K562 (cell line): ENCODE data around the gene PIK3CB. TPM values are rescaled to one million over a fixed set of nuclear protein-coding genes. Genes with fewer than 3 reads are reported as not detected.

ENCODE experiments used
- ATAC-seq: fragments of 200-7000 bp; cut with Tn5 transposase; 3 replicates; pipeline ENCODE4 v1.9.1; 2020; ENCODE audit warnings: moderate library complexity
- BruUV-seq: library from RNA; stranded (reverse); fragments of 400-500 nt; replicated peaks from 2 replicates; lab custom pipeline; 2021; lab: Mats Ljungman, UMichigan
- CTCF ChIA-PET: fragments of 300-600 bp; formaldehyde crosslinking; extraction: SDS; loops from one replicate; lab custom pipeline; 2021; ENCODE audit warnings: low intra/inter-chr PET ratio; lab: Yijun Ruan, JAX
- POLR2A ChIA-PET: fragments of 300-600, 350-650 bp; sonication (Branson Sonifier 250); formaldehyde crosslinking; extraction: SDS; loops from one replicate; lab custom pipeline; 2021; ENCODE audit warnings: antibody characterized with exemption, inconsistent platforms; lab: Yijun Ruan, JAX
- DNase-seq, 4 experiments: peaks; one replicate each; pipeline versions ENCODE4 v3.0.0 to v3.0.0-alpha.2; 2011 to 2018; ENCODE audit warnings: low spot score in 3 of 4, mixed read lengths in 3 of 4; ENCODE audit errors: extremely low read depth in 1 of 4
- FAIRE-seq: peaks from 2 replicates; lab custom pipeline; 2011; peaks lifted over from hg19 to GRCh38; lab: Jason Lieb, UNC
- H2AFZ ChIP-seq: 2 replicates; pipeline ENCODE4 v1.6.0; 2011; ENCODE audit warnings: low read depth, low read length, control low read depth, inconsistent platforms
- H3K27ac ChIP-seq: fragments of 200-600 bp; 3 replicates; pipeline ENCODE4 v1.8.0; 2011; ENCODE audit warnings: low read depth, mild to moderate bottlenecking, control low read depth, inconsistent platforms, low read length, moderate library complexity, mixed read lengths; ENCODE audit errors: extremely low read depth
- H3K27me3 ChIP-seq, 2 experiments: fragments of 300-600 bp in 1 of 2; 2 replicates in 1 of 2; 3 replicates in 1 of 2; pipeline versions ENCODE4 v1.6.0 to v1.8.0; 2011; ENCODE audit warnings: inconsistent platforms in 2 of 2, low read length in 2 of 2, mild to moderate bottlenecking in 1 of 2, mixed read lengths in 1 of 2, moderate library complexity in 1 of 2; ENCODE audit not compliant: control insufficient read depth in 2 of 2, insufficient read depth in 2 of 2
- H3K36me3 ChIP-seq: fragments of 300-600 bp; 3 replicates; pipeline ENCODE4 v1.8.0; 2011; ENCODE audit warnings: mild to moderate bottlenecking, low read length, inconsistent platforms; ENCODE audit not compliant: control insufficient read depth, insufficient read depth
- H3K4me1 ChIP-seq, 2 experiments: fragments of 200-600 bp in 1 of 2; replicated peaks in 1 of 2; 2 replicates in 1 of 2; 3 replicates in 1 of 2; pipeline versions ENCODE4 v1.5.1 to v1.8.0; 2011; ENCODE audit warnings: inconsistent platforms in 2 of 2, low read length in 2 of 2, mild to moderate bottlenecking in 1 of 2, mixed read lengths in 1 of 2, moderate library complexity in 1 of 2; ENCODE audit not compliant: control insufficient read depth in 2 of 2, insufficient read depth in 2 of 2
- H3K4me2 ChIP-seq: 2 replicates; pipeline ENCODE4 v1.6.1; 2011; ENCODE audit warnings: low read length, control low read depth, inconsistent platforms, mixed read lengths; ENCODE audit not compliant: insufficient read depth
- H3K4me3 ChIP-seq: fragments of 200-600 bp; sonication (generic), shearing (Covaris generic); 2 replicates; pipeline ENCODE4 v1.5.1; 2016; ENCODE audit warnings: control low read depth, inconsistent platforms
- H3K79me2 ChIP-seq: fragments of 200-600 bp; 3 replicates; pipeline ENCODE4 v1.8.0; 2011; ENCODE audit warnings: low read length, inconsistent platforms; ENCODE audit not compliant: control insufficient read depth, insufficient read depth
- H3K9ac ChIP-seq, 2 experiments: 2 replicates each; pipeline versions ENCODE4 v1.6.0 to v1.6.1; 2011; ENCODE audit warnings: low read depth in 2 of 2, low read length in 2 of 2, control low read depth in 1 of 2, inconsistent platforms in 1 of 2, mild to moderate bottlenecking in 1 of 2, mixed read lengths in 1 of 2; ENCODE audit not compliant: insufficient read depth in 1 of 2
- H3K9me1 ChIP-seq: one replicate; pipeline ENCODE4 v1.6.0; 2011; ENCODE audit warnings: inconsistent platforms, mild to moderate bottlenecking, low read length, moderate library complexity; ENCODE audit not compliant: control insufficient read depth, insufficient read depth
- H3K9me3 ChIP-seq: replicated peaks from 2 replicates; pipeline ENCODE4 v1.5.1; 2011; ENCODE audit warnings: low read depth, low read length, inconsistent platforms; ENCODE audit not compliant: control insufficient read depth, insufficient read depth
- H4K20me1 ChIP-seq: replicated peaks from 2 replicates; pipeline ENCODE4 v1.6.1; 2011; ENCODE audit warnings: low read length, inconsistent platforms, mixed read lengths; ENCODE audit not compliant: control insufficient read depth, insufficient read depth
- ARID3A ChIP-seq: IDR thresholded peaks from 2 replicates; pipeline ENCODE4 v1.6.1; 2012; ENCODE audit warnings: low read depth, low read length, improper control_type of control experiment, borderline replicate concordance
- ARNT ChIP-seq, 2 experiments: fragments of 450-650 bp; IDR thresholded peaks; 2 replicates each; pipeline ENCODE4 v1.6.1; 2016; ENCODE audit warnings: mild to moderate bottlenecking in 1 of 2
- CREB3 ChIP-seq: fragments of 450-650 bp; conservative IDR thresholded peaks from 2 replicates; pipeline ENCODE4 v1.6.1; 2016; ENCODE audit warnings: missing genetic modification characterization, low read depth, mild to moderate bottlenecking, missing compliant biosample characterization, moderate library complexity
- NFRKB ChIP-seq: fragments of 450-650 bp; IDR thresholded peaks from 2 replicates; pipeline ENCODE4 v1.6.1; 2016; ENCODE audit warnings: low read depth
- NR2C1 ChIP-seq, 2 experiments: fragments of 450-650 bp; IDR thresholded peaks; 2 replicates each; pipeline ENCODE4 v1.6.1; 2017; ENCODE audit warnings: mild to moderate bottlenecking in 2 of 2, antibody characterized with exemption in 1 of 2, inconsistent platforms in 1 of 2, missing compliant biosample characterization in 1 of 2, missing genetic modification characterization in 1 of 2
- NR2C2 ChIP-seq, 2 experiments: fragments of 200-800 bp in 1 of 2; sonication (Bioruptor generic) in 1 of 2; sonication (generic) in 1 of 2; formaldehyde crosslinking in 1 of 2; IDR thresholded peaks; 2 replicates each; pipeline versions ENCODE4 v1.6.1 to v1.8.0; 2016 to 2022; ENCODE audit warnings: mild to moderate bottlenecking in 1 of 2, missing compliant biosample characterization in 1 of 2, missing genetic modification characterization in 1 of 2, missing genetic modification reagents in 1 of 2
- ZBTB40 ChIP-seq, 2 experiments: fragments of 450-650 bp in 1 of 2; sonication (generic) in 1 of 2; formaldehyde crosslinking in 1 of 2; IDR thresholded peaks; 2 replicates each; pipeline versions ENCODE4 v1.7.1 to v1.9.0; 2016 to 2022; ENCODE audit warnings: inconsistent platforms in 1 of 2, mild to moderate bottlenecking in 1 of 2, missing genetic modification reagents in 1 of 2
- ZNF12 ChIP-seq: sonication (generic); formaldehyde crosslinking; IDR thresholded peaks from 2 replicates; pipeline ENCODE4 v1.4.0; 2020; ENCODE audit warnings: mild to moderate bottlenecking, missing genetic modification reagents
- WGBS: fragments of 100-300 bp; shearing (Covaris generic); methylation state at CpG from one replicate; pipeline ENCODE4 v1.1.6; 2016; ENCODE audit warnings: low coverage, mixed read lengths; ENCODE audit not compliant: insufficient coverage; ENCODE audit errors: missing lambda C conversion rate; 5-methylcytosine and 5-hydroxymethylcytosine counted together
- in situ Hi-C: fragments of 300-500 bp; cut with MboI; formaldehyde crosslinking; loops from 4 replicates; pipeline ENCODE4 v1.15.0; 2018; ENCODE audit warnings: inconsistent platforms, mixed read lengths
- intact Hi-C: fragments of 100-400 bp; cut with micrococcal nuclease; formaldehyde crosslinking; loops from 2 replicates; pipeline ENCODE4 v1.14.2; 2022
- polyA plus RNA-seq, 8 experiments: library from polyadenylated mRNA; depleted of rRNA in 4 of 8; stranded (reverse) in 5 of 8; unstranded in 3 of 8; fragments of >200 nt; fragmentation: Nextera tagmentation in 2 of 8; fragmentation: Illumina TruSeq in 1 of 8; extraction: Ambion mirVana in 2 of 8; extraction: Trizol in 1 of 8; gene quantifications; 2 replicates each; pipeline versions ENCODE4 v1.2.1 to v1.2.3, GENCODE V29; 2011 to 2014; ENCODE audit warnings: inconsistent platforms in 1 of 8, missing spikeins in 1 of 8
- total RNA-seq, 7 experiments: library from RNA; depleted of rRNA in 6 of 7; stranded (reverse); fragments of >200 nt in 6 of 7; fragmentation: Illumina TruSeq in 2 of 7; extraction: Trizol in 2 of 7; gene quantifications; 2 replicates each; pipeline versions ENCODE4 v1.2.1 to v1.2.3, GENCODE V29; 2011 to 2021; ENCODE audit warnings: low replicate concordance in 1 of 7

PIK3CB gene
- total and polyA plus RNA-seq, 9 of the 15 experiments (the other 6 are each of a cell fraction or from before 2014, with no cell fraction given), result 15.3 to 62.6 (median 28.3) TPM

GRCh38 chr3:138835397-138835757, 649 bp upstream of the PIK3CB start:
- POLR2A ChIA-PET, result interaction anchor here (1.1 to 1.9 kb wide), 4 partner anchors 17 to 80 kb away, joined by 3 to 6 read pairs (median 4); no protein-coding TSS in a partner anchor
- in situ Hi-C loops (no loop called here), intact Hi-C loops (loop anchor here (2.0 to 10.0 kb wide), 3 partner anchors 27 to 241 kb away; partner anchors contain the start of gene CEP70)
- Histone ChIP-seq H3K9me1 (no peaks in the 10 kb centered on the region), H4K20me1 (no peaks in the 10 kb centered on the region), H3K27me3 (no peaks in the 10 kb centered on the region), H3K27ac (peak overlapping the region; percentile 91), H3K4me1 (peaks cover 6 to 12% of the 10 kb centered on the region in 2 experiments), H3K9me3 (no peaks in the 10 kb centered on the region), H3K4me3 (peak overlapping the region; percentile 99), H3K79me2 (peaks cover 58% of the 10 kb centered on the region), H2AFZ (peak overlapping the region; percentile 97), H3K9ac (peak overlapping the region; percentile 88 to 92), H3K4me2 (peak overlapping the region; percentile 91), H3K36me3 (peaks cover 13% of the 10 kb centered on the region; the same call in 2 of the 3 replicates)
- BruUV-seq, result TSS peak; percentile 95
- CTCF ChIA-PET, result interaction anchor here (0.7 to 2.8 kb wide), 2 partner anchors 80 to 112 kb away, joined by 3 to 10 read pairs; partner anchors contain the start of gene FOXL2NB
- 23% methylated on average over 4 of the region's 4 CpGs for WGBS
- ATAC-seq (no peak), FAIRE-seq (peak; percentile 29), DNase-seq (no peak)
- TF ChIP-seq ZBTB40 (IDR thresholded peaks at IDR 0.05) (0 out of 2 replicates have a peak, but pooled peaks have one; percentile 26), ZBTB40 (CRISPR knock-in tag; IDR thresholded peaks at IDR 0.05) (no peak), NR2C2 (CRISPR knock-in tag; IDR thresholded peaks at IDR 0.05) (no peak), NR2C2 (tag; IDR thresholded peaks at IDR 0.05) (peak; percentile 91), ZNF12 (CRISPR knock-in tag) (no peak), NR2C1 (IDR thresholded peaks at IDR 0.05) (peak; percentile 86), NR2C1 (tag; IDR thresholded peaks at IDR 0.05) (peak; percentile 86), NFRKB (peak; percentile 64; the same call in 1 of the 2 replicates), ARID3A (no peak), CREB3 (tag) (0 out of 2 replicates have a peak, but pooled peaks have one; percentile 9), ARNT (IDR thresholded peaks at IDR 0.05) (0 out of 4 replicates have a peak, but pooled peaks of 1 of the 2 experiments have one; percentile 21)
